ENCODE measurements around the gene ST6GALNAC3. TPM values are rescaled to one million over a fixed set of nuclear protein-coding genes. Genes with fewer than 3 reads are reported as not detected.

Gene ST6GALNAC3
- total RNA-seq, 1 experiment from 2014 or later: 0.82 TPM

- ChIA-PET CTCF (no interaction called here), POLR2A (no interaction called here)
- no peak for TF ChIP-seq CTCF (IDR thresholded peaks at IDR 0.05; ENCODE audit: unreplicated experiment)
- no peaks in the 10 kb centered on the region for H3K9me3 Mint-ChIP-seq (ENCODE audit: unreplicated experiment)
- no TSS peak for BruUV-seq (replicated peaks)
- H3K27ac Mint-ChIP-seq (ENCODE audit: low read depth, unreplicated experiment): no peak overlapping the region
- H3K4me3 Mint-ChIP-seq (ENCODE audit: unreplicated experiment): no peak overlapping the region
- H3K36me3 Mint-ChIP-seq (ENCODE audit: insufficient read depth, unreplicated experiment): no peaks in the 10 kb centered on the region
- peak; percentile 1 for DNase-seq (ENCODE audit: unreplicated experiment)
- intact Hi-C loops (cut with micrococcal nuclease): no loop called here
- H3K4me1 Mint-ChIP-seq (ENCODE audit: insufficient read depth, unreplicated experiment): no peaks in the 10 kb centered on the region
- H3K27me3 Mint-ChIP-seq (ENCODE audit: insufficient read depth, unreplicated experiment): peaks cover 16% of the 10 kb centered on the region
Measured at GRCh38 chr1:76219366-76219818, 144.8 kb downstream of the ST6GALNAC3 start.

DNA sequence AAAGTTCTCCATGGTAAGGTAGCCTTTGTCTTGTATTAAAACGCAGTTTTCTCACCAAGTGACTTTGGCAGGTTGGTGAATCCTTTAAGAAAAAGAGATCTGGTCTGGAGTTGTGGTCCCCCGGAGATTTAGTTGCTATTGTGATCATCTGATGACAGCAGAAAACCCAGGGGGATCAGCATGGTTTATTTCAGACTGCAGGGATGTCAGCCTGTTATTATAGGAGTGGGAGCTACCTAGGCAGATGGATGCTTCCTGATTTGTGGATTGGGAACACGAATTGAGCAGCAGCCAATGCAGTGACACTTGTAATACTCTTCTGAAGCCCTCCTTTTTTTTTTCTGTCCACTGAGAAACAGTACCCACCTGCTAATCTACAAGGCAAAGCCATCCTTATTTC is 150.2 kb downstream of the ST6GALNAC3 start:
- Mint-ChIP-seq H3K9me3 (ENCODE audit: unreplicated experiment) (no peaks in the 10 kb centered on the region), H3K4me3 (ENCODE audit: unreplicated experiment) (no peak overlapping the region), H3K27me3 (ENCODE audit: insufficient read depth, unreplicated experiment) (no peaks in the 10 kb centered on the region), H3K27ac (ENCODE audit: low read depth, unreplicated experiment) (no peak overlapping the region), H3K4me1 (ENCODE audit: insufficient read depth, unreplicated experiment) (no peaks in the 10 kb centered on the region), H3K36me3 (ENCODE audit: insufficient read depth, unreplicated experiment) (no peaks in the 10 kb centered on the region)
- TF ChIP-seq CTCF (IDR thresholded peaks at IDR 0.05; ENCODE audit: unreplicated experiment): no peak
- BruUV-seq (replicated peaks): no TSS peak
- POLR2A ChIA-PET: interaction anchor here (1.0 kb wide), 1 partner anchor 13 kb away, joined by 3 read pairs; no protein-coding TSS in a partner anchor
- DNase-seq (ENCODE audit: unreplicated experiment): no peak
- CTCF ChIA-PET: interaction anchor here (1.3 kb wide), 1 partner anchor 19 kb away, joined by 3 read pairs; no protein-coding TSS in a partner anchor
- intact Hi-C loops (cut with micrococcal nuclease): loop anchor here (5.0 kb wide), 1 partner anchor 32 kb away; no protein-coding TSS in a partner anchor

DNA sequence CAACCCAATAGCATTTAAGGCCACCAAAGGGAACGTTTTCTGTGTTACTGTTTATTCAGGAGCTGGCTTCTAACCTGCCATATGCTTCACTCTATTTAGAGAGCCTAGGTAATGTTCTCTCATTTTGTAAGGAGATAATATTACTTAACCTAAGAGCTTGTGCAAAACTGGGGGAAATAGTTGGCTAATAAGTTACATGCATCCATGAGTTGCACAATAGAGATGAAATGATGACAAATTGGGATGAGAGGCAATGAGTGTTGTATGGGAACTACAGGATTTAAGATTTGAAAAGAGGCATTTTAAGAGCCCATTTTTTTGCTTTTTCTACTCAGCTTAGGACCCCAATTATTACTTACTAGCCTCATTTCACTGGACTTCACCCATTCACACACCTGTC is 151.0 kb downstream of the ST6GALNAC3 start:
- no peaks in the 10 kb centered on the region for H3K27me3 Mint-ChIP-seq (ENCODE audit: insufficient read depth, unreplicated experiment)
- BruUV-seq (replicated peaks): no TSS peak
- no peak for TF ChIP-seq CTCF (IDR thresholded peaks at IDR 0.05; ENCODE audit: unreplicated experiment)
- peak; percentile 36 for DNase-seq (ENCODE audit: unreplicated experiment)
- ChIA-PET CTCF (interaction anchor here (0.6 to 1.3 kb wide), 2 partner anchors 18 to 20 kb away, joined by 3 to 4 read pairs; no protein-coding TSS in a partner anchor), POLR2A (no interaction called here)
- H3K9me3 Mint-ChIP-seq (ENCODE audit: unreplicated experiment): no peaks in the 10 kb centered on the region
- H3K4me1 Mint-ChIP-seq (ENCODE audit: insufficient read depth, unreplicated experiment): no peaks in the 10 kb centered on the region
- no peak overlapping the region for H3K27ac Mint-ChIP-seq (ENCODE audit: low read depth, unreplicated experiment)
- intact Hi-C loops (cut with micrococcal nuclease): loop anchor here (5.0 kb wide), 1 partner anchor 33 kb away; no protein-coding TSS in a partner anchor
- no peak overlapping the region for H3K4me3 Mint-ChIP-seq (ENCODE audit: unreplicated experiment)
- no peaks in the 10 kb centered on the region for H3K36me3 Mint-ChIP-seq (ENCODE audit: insufficient read depth, unreplicated experiment)

- intact Hi-C loops (cut with micrococcal nuclease): loop anchor here (5.0 kb wide), 1 partner anchor 35 kb away; no protein-coding TSS in a partner anchor
- Mint-ChIP-seq H3K36me3 (ENCODE audit: insufficient read depth, unreplicated experiment) (no peaks in the 10 kb centered on the region), H3K27ac (ENCODE audit: low read depth, unreplicated experiment) (no peak overlapping the region), H3K4me3 (ENCODE audit: unreplicated experiment) (no peak overlapping the region), H3K27me3 (ENCODE audit: insufficient read depth, unreplicated experiment) (no peaks in the 10 kb centered on the region), H3K4me1 (ENCODE audit: insufficient read depth, unreplicated experiment) (no peaks in the 10 kb centered on the region), H3K9me3 (ENCODE audit: unreplicated experiment) (no peaks in the 10 kb centered on the region)
- no peak for DNase-seq (ENCODE audit: unreplicated experiment)
- POLR2A ChIA-PET: no interaction called here
- CTCF ChIA-PET: interaction anchor here (0.6 kb wide), 1 partner anchor 73 kb away, joined by 4 read pairs; no protein-coding TSS in a partner anchor
- BruUV-seq (replicated peaks): no TSS peak
- no peak for TF ChIP-seq CTCF (IDR thresholded peaks at IDR 0.05; ENCODE audit: unreplicated experiment)
Measured at GRCh38 chr1:76227621-76228020, 153.1 kb downstream of the ST6GALNAC3 start.

All from MCF 10A (cell line).